ENCODE data around the gene PTEN. TPM values are rescaled to one million over a fixed set of nuclear protein-coding genes. Genes with fewer than 3 reads are reported as not detected.
"Not testable (repeated sequence)": the region's sequence is repeated elsewhere in the genome, so short reads cannot be mapped to it uniquely, and the experiment has no call there.

PTEN gene
- polyA plus RNA-seq, 1 experiment: 29.6 TPM

- CTCF ChIA-PET: interaction anchor here (0.6 to 1.1 kb wide), 2 partner anchors 13 to 408 kb away, joined by 3 read pairs; no protein-coding TSS in a partner anchor
These were observed 32.0 kb downstream of the PTEN start for GRCh38 chr10:87895430-87895829.

GRCh38 chr10:87896216-87896615 is 32.8 kb downstream of the PTEN start:
- TF ChIP-seq CTCF (IDR thresholded peaks at IDR 0.05; ENCODE audit: insufficient read depth, low read depth, low read length): no peak
- ChIA-PET CTCF (interaction anchor here (1.1 kb wide), 1 partner anchor 13 kb away, joined by 3 read pairs; no protein-coding TSS in a partner anchor), POLR2A (no interaction called here)
- DNase-seq (ENCODE audit: low read depth): no peak
- no peak overlapping the region for H3K4me3 ChIP-seq (ENCODE audit: low read depth, low read length)
- no peaks in the 10 kb centered on the region for H3K36me3 ChIP-seq (ENCODE audit: control insufficient read depth, insufficient read depth, low read length)
- H3K27me3 ChIP-seq (ENCODE audit: control insufficient read depth, insufficient read depth, low read length): no peaks in the 10 kb centered on the region

More at GRCh38 chr10:87895430-87895829, 32.0 kb downstream of the PTEN start:
- POLR2A ChIA-PET: no interaction called here
- H3K27me3 ChIP-seq (ENCODE audit: control insufficient read depth, insufficient read depth, low read length): no peaks in the 10 kb centered on the region
- DNase-seq (ENCODE audit: low read depth): no peak
- no peaks in the 10 kb centered on the region for H3K36me3 ChIP-seq (ENCODE audit: control insufficient read depth, insufficient read depth, low read length)
- no peak for TF ChIP-seq CTCF (IDR thresholded peaks at IDR 0.05; ENCODE audit: insufficient read depth, low read depth, low read length)
- H3K4me3 ChIP-seq (ENCODE audit: low read depth, low read length): no peak overlapping the region

DNA sequence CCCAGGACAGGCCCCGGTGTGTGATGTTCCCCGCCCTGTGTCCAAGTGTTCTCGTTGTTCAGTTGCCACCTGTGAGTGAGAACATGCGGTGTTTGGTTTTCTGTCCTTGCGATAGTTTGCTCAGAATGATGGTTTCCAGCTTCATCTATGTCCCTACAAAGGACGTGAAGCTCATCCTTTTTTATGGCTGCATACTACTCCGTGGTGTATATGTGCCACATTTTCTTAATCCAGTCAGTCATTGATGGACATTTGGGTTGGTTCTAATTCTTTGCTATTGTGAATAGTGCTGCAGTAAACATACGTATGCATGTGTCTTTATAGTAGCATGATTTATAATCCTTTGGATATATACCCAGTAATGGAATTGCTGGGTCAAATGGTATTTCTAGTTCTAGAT is 34.5 kb downstream of the PTEN start:
- CTCF ChIA-PET; H3K27me3 ChIP-seq (ENCODE audit: control insufficient read depth, insufficient read depth, low read length); H3K4me3 ChIP-seq (ENCODE audit: low read depth, low read length); H3K36me3 ChIP-seq (ENCODE audit: control insufficient read depth, insufficient read depth, low read length); DNase-seq (ENCODE audit: low read depth): not testable (repeated sequence)
- POLR2A ChIA-PET: interaction anchor here (0.6 kb wide), 1 partner anchor 82 kb away, joined by 4 read pairs; no protein-coding TSS in a partner anchor

- H3K27me3 ChIP-seq (ENCODE audit: control insufficient read depth, insufficient read depth, low read length); H3K4me3 ChIP-seq (ENCODE audit: low read depth, low read length); POLR2A ChIA-PET; CTCF ChIA-PET; H3K36me3 ChIP-seq (ENCODE audit: control insufficient read depth, insufficient read depth, low read length); DNase-seq (ENCODE audit: low read depth): not testable (repeated sequence)
These were observed 40.0 kb downstream of the PTEN start for GRCh38 chr10:87903396-87903795.

GRCh38 chr10:87913156-87913921 is 49.9 kb downstream of the PTEN start:
- DNase-seq (ENCODE audit: low read depth): no peak
- Histone ChIP-seq H3K27me3 (ENCODE audit: control insufficient read depth, insufficient read depth, low read length) (no peaks in the 10 kb centered on the region), H3K4me3 (ENCODE audit: low read depth, low read length) (no peak overlapping the region), H3K36me3 (ENCODE audit: control insufficient read depth, insufficient read depth, low read length) (peaks cover 3% of the 10 kb centered on the region)
- CTCF ChIA-PET: interaction anchor here (0.6 kb wide), 1 partner anchor 939 kb away, joined by 3 read pairs; no protein-coding TSS in a partner anchor
- POLR2A ChIA-PET: no interaction called here
- no peak for TF ChIP-seq CTCF (IDR thresholded peaks at IDR 0.05; ENCODE audit: insufficient read depth, low read depth, low read length)

GRCh38 chr10:87915406-87915805 is 52.0 kb downstream of the PTEN start:
- H3K36me3 ChIP-seq (ENCODE audit: control insufficient read depth, insufficient read depth, low read length): peaks cover 3% of the 10 kb centered on the region
- no peak for DNase-seq (ENCODE audit: low read depth)
- CTCF ChIA-PET: no interaction called here
- no peaks in the 10 kb centered on the region for H3K27me3 ChIP-seq (ENCODE audit: control insufficient read depth, insufficient read depth, low read length)
- TF ChIP-seq CTCF (IDR thresholded peaks at IDR 0.05; ENCODE audit: insufficient read depth, low read depth, low read length): no peak
- no peak overlapping the region for H3K4me3 ChIP-seq (ENCODE audit: low read depth, low read length)
- POLR2A ChIA-PET: no interaction called here
